ENCODE measurements around the gene DDX42. TPM values are rescaled to one million over a fixed set of nuclear protein-coding genes. Genes with fewer than 3 reads are reported as not detected.

Gene DDX42
- total RNA-seq, 3 donors from 2014 or later: 86.1 to 137 (median 89.9) TPM

GRCh38 chr17:63819585-63820537, 45.9 kb downstream of the DDX42 start:
- ATAC-seq (peak; percentile 53), DNase-seq (no peak)
- intact Hi-C loops (cut with DNase I, micrococcal nuclease): loop anchor here in 1 of 2 donors (10.0 kb wide), 1 partner anchor 45 kb away; the partner anchor contains the start of genes CCDC47 and DDX42
- H3K4me1 ChIP-seq (ENCODE audit: low read depth): peaks cover 3% of the 10 kb centered on the region
- TF ChIP-seq, protein P1, sequence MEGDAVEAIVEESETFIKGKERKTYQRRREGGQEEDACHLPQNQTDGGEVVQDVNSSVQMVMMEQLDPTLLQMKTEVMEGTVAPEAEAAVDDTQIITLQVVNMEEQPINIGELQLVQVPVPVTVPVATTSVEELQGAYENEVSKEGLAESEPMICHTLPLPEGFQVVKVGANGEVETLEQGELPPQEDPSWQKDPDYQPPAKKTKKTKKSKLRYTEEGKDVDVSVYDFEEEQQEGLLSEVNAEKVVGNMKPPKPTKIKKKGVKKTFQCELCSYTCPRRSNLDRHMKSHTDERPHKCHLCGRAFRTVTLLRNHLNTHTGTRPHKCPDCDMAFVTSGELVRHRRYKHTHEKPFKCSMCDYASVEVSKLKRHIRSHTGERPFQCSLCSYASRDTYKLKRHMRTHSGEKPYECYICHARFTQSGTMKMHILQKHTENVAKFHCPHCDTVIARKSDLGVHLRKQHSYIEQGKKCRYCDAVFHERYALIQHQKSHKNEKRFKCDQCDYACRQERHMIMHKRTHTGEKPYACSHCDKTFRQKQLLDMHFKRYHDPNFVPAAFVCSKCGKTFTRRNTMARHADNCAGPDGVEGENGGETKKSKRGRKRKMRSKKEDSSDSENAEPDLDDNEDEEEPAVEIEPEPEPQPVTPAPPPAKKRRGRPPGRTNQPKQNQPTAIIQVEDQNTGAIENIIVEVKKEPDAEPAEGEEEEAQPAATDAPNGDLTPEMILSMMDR (IDR thresholded peaks at IDR 0.05): no peak
- no peak overlapping the region for H3K4me3 ChIP-seq
- H3K36me3 ChIP-seq (ENCODE audit: low read depth): peaks cover 27% of the 10 kb centered on the region
- H3K9me3 ChIP-seq: no peaks in the 10 kb centered on the region

DNA sequence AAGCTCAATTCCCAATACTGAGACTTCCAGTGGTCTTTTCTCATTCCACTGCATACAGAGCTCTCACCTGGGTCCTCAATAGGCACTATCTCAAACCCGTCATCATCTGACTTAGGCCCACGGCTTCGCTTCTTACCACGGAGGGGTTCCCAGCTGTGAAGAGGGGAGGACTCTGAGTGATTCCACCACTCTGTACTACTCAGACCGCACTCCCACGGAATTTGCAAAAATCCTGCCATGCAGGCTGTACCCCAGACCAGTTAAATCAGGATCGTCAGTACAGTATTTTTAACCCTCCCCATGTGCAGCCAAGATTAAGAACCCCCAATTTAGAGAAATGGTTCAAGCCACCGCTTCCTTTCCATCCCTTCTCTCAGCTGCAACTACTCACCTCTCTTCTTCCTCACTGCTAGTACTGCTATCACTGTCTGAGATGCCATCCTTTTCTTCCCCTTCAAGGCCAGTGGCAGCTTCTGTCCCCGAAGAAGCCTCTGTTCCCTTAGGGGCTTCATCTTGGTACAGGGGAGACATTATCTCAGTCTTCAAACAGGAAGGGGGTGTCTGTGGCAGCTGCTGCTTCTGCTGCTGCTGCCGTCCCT, 47.1 kb downstream of the DDX42 start:
- intact Hi-C loops (cut with DNase I, micrococcal nuclease): loop anchor here in 1 of 2 donors (10.0 kb wide), 1 partner anchor 46 kb away; the partner anchor contains the start of genes CCDC47 and DDX42
- H3K36me3 ChIP-seq (ENCODE audit: low read depth): peaks cover 23% of the 10 kb centered on the region
- DNase-seq: no peak
- H3K9me3 ChIP-seq: no peaks in the 10 kb centered on the region
- H3K4me3 ChIP-seq: no peak overlapping the region
- peaks cover 6% of the 10 kb centered on the region for H3K4me1 ChIP-seq (ENCODE audit: low read depth)
- ATAC-seq: no peak
- TF ChIP-seq, protein P1 (IDR thresholded peaks at IDR 0.05): no peak

DNA sequence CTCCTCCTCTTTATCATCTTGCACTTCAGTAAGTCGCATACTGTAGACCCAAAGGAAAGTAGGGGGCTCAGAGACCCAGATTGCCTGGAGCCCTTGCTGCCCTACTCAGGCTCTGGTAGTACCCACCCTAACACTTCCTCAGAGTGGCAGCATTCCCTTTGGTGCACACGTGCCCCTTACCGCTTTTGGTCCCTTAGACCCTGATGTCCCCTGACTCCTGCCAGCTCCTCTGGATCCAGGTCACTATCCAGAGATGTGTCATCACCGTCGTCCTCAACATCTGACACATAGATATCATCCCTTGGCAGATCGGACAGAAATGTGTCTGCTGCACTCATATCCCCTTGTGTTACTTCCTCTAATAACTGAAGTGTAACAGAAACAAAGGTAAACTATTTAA, 47.8 kb downstream of the DDX42 start:
- intact Hi-C loops (cut with DNase I, micrococcal nuclease): loop anchor here in 1 of 2 donors (10.0 kb wide), 1 partner anchor 47 kb away; the partner anchor contains the start of genes CCDC47 and DDX42
- H3K4me3 ChIP-seq: no peak overlapping the region
- H3K4me1 ChIP-seq (ENCODE audit: low read depth): peaks cover 9% of the 10 kb centered on the region
- no peaks in the 10 kb centered on the region for H3K9me3 ChIP-seq
- H3K36me3 ChIP-seq (ENCODE audit: low read depth): peaks cover 23% of the 10 kb centered on the region
- no peak for ATAC-seq
- TF ChIP-seq, protein P1 (IDR thresholded peaks at IDR 0.05): no peak
- DNase-seq: no peak

- TF ChIP-seq, protein P1 (IDR thresholded peaks at IDR 0.05): no peak
- ATAC-seq: no peak
- H3K4me3 ChIP-seq: no peak overlapping the region
- no peaks in the 10 kb centered on the region for H3K9me3 ChIP-seq
- peaks cover 21% of the 10 kb centered on the region for H3K36me3 ChIP-seq (ENCODE audit: low read depth)
- intact Hi-C loops (cut with DNase I, micrococcal nuclease): loop anchor here in 1 of 2 donors (10.0 kb wide), 1 partner anchor 48 kb away; the partner anchor contains the start of genes CCDC47 and DDX42
- H3K4me1 ChIP-seq (ENCODE audit: low read depth): peaks cover 9% of the 10 kb centered on the region
- DNase-seq: no peak
Observed at GRCh38 chr17:63822537-63822936, 48.6 kb downstream of the DDX42 start.

DNA sequence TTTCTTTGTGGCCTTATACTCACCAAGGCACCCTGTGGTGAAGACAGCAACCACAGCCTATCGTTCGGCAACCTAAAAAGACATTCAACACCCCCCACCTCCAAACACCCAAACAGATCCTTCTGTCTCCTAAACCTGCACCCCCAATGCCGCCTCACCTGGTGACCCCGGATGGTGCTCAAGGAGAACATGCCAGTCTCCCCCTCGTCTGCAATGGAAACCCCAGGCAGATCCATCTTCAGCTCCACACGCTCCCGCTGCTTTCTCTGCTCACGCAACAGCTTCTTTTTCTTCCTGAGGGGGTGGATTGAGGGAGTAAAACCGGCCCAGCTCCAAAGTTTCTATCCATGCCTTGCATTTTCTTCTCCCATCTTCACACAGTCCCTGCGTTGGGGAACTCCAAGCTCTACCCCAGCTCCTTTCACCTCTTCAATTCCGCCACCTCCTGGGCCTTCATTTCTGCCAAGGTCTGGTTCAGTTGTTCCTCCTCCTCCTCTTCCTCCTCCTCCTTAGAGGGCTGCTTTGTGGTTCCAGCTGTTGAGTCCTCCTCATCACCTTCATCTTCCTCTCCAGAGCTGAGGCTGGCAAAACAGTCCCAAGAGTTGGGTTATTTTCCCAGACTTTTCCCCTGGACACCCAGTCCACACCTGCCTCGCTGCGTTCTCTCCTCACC, 49.8 kb downstream of the DDX42 start:
- Histone ChIP-seq H3K4me1 (ENCODE audit: low read depth) (peaks cover 18% of the 10 kb centered on the region), H3K36me3 (ENCODE audit: low read depth) (peaks cover 12% of the 10 kb centered on the region), H3K9me3 (no peaks in the 10 kb centered on the region), H3K4me3 (no peak overlapping the region)
- ATAC-seq (no peak), DNase-seq (no peak)
- intact Hi-C loops (cut with DNase I, micrococcal nuclease): loop anchor here in 1 of 2 donors (10.0 kb wide), 1 partner anchor 49 kb away; the partner anchor contains the start of genes CCDC47 and DDX42
- TF ChIP-seq, protein P1 (IDR thresholded peaks at IDR 0.05): no peak
